Lower leg skin (tissue), 3 donors: ENCODE data around the gene LAIR1.

Source experiments
- POLR2A ChIP-seq, 2 donors: fragments of 450-650 bp; IDR thresholded peaks; one replicate each; pipeline ENCODE4 v1.6.1; 2016 to 2017; ENCODE audit warnings: antibody characterized with exemption in 2 of 2, mild to moderate bottlenecking in 1 of 2, moderate library complexity in 1 of 2
- TF ChIP-seq, protein P1 (sequence below), 3 donors: fragments of 450-650 bp; IDR thresholded peaks; one replicate each; pipeline ENCODE4 v1.5.1; 2016; ENCODE audit warnings: antibody characterized with exemption in 3 of 3, mild to moderate bottlenecking in 3 of 3, moderate library complexity in 2 of 3

DNA sequence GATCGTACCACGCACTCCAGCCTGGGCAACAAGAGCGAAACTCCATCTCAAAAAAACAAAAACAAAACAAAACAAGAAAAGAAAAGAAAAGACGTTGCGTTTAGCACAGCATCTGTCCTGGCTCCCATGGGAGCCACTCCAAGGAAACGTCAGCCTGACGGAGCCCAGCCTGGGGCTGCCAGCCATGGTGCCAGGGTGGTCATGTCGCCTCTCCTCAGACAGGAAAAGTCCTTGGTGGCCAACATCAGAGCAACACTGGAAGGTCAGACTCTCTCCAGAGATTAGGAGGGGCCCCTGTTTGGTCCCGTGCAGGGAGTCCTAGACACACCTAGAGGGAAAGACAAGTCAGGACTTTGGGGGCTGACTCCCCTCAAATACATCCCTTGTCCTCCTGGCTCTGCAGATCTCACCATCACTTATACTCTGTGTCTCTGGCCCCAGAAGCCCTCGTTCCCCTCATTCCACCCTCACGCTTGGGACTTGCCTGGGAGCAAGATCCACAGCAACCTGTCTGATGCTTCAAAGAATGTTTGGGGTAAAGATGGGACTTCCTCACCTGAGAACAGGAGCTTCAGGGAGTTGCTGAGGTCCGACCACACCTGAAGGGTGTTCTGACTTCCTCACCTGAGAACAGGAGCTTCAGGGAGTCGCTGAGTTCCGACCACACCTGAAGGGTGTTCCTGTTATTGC is 35.1 kb downstream of the LAIR1 start:
- TF ChIP-seq, protein P1, sequence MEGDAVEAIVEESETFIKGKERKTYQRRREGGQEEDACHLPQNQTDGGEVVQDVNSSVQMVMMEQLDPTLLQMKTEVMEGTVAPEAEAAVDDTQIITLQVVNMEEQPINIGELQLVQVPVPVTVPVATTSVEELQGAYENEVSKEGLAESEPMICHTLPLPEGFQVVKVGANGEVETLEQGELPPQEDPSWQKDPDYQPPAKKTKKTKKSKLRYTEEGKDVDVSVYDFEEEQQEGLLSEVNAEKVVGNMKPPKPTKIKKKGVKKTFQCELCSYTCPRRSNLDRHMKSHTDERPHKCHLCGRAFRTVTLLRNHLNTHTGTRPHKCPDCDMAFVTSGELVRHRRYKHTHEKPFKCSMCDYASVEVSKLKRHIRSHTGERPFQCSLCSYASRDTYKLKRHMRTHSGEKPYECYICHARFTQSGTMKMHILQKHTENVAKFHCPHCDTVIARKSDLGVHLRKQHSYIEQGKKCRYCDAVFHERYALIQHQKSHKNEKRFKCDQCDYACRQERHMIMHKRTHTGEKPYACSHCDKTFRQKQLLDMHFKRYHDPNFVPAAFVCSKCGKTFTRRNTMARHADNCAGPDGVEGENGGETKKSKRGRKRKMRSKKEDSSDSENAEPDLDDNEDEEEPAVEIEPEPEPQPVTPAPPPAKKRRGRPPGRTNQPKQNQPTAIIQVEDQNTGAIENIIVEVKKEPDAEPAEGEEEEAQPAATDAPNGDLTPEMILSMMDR (IDR thresholded peaks at IDR 0.05): no peak
- TF ChIP-seq POLR2A (IDR thresholded peaks at IDR 0.05): no peak
